Measurements from ENCODE around the gene UBTD1.
A peak's percentile ranks its signal among the peaks of the same experiment; 100 is the strongest.
"Not testable (repeated sequence)": the region's sequence is repeated elsewhere in the genome, so short reads cannot be mapped to it uniquely, and the experiment has no call there.

UBTD1 gene

GRCh38 chr10:97551271-97551670 lies 52.5 kb downstream of the UBTD1 start:
- no peak overlapping the region for H3K4me3 ChIP-seq (ENCODE audit: low read depth, low read length)
- no peak for TF ChIP-seq CTCF (IDR thresholded peaks at IDR 0.05; ENCODE audit: borderline replicate concordance, insufficient read depth, low read depth, low read length)

GRCh38 chr10:97553575-97554031 lies 54.9 kb downstream of the UBTD1 start:
- H3K4me3 ChIP-seq (ENCODE audit: low read depth, low read length): no peak overlapping the region
- peak; percentile 90 for TF ChIP-seq CTCF (IDR thresholded peaks at IDR 0.05; ENCODE audit: borderline replicate concordance, insufficient read depth, low read depth, low read length)

- not testable (repeated sequence) for H3K4me3 ChIP-seq (ENCODE audit: low read depth, low read length)
Measured at GRCh38 chr10:97554336-97554735, 55.6 kb downstream of the UBTD1 start.

- not testable (repeated sequence) for H3K4me3 ChIP-seq (ENCODE audit: low read depth, low read length)
Measured at GRCh38 chr10:97555541-97555940, 56.8 kb downstream of the UBTD1 start.

GRCh38 chr10:97560731-97561381 lies 62.1 kb downstream of the UBTD1 start:
- H3K4me3 ChIP-seq (ENCODE audit: low read depth, low read length): peak overlapping the region; percentile 23

- H3K4me3 ChIP-seq (ENCODE audit: low read depth, low read length): not testable (repeated sequence)
Measured at GRCh38 chr10:97561386-97562077, 62.8 kb downstream of the UBTD1 start.

GRCh38 chr10:97562329-97562728 lies 63.6 kb downstream of the UBTD1 start:
- H3K4me3 ChIP-seq (ENCODE audit: low read depth, low read length): not testable (repeated sequence)

GRCh38 chr10:97563337-97563736 lies 64.6 kb downstream of the UBTD1 start:
- TF ChIP-seq CTCF (IDR thresholded peaks at IDR 0.05; ENCODE audit: borderline replicate concordance, insufficient read depth, low read depth, low read length): no peak
- H3K4me3 ChIP-seq (ENCODE audit: low read depth, low read length): no peak overlapping the region

- no peak for TF ChIP-seq CTCF (IDR thresholded peaks at IDR 0.05; ENCODE audit: borderline replicate concordance, insufficient read depth, low read depth, low read length)
- H3K4me3 ChIP-seq (ENCODE audit: low read depth, low read length): no peak overlapping the region
Measured at GRCh38 chr10:97564776-97565175, 66.1 kb downstream of the UBTD1 start.

- no peak for TF ChIP-seq CTCF (IDR thresholded peaks at IDR 0.05; ENCODE audit: borderline replicate concordance, insufficient read depth, low read depth, low read length)
- no peak overlapping the region for H3K4me3 ChIP-seq (ENCODE audit: low read depth, low read length)
Measured at GRCh38 chr10:97566336-97566996, 67.7 kb downstream of the UBTD1 start.
